ENCODE data around the gene INSC. TPM values are rescaled to one million over a fixed set of nuclear protein-coding genes. Genes with fewer than 3 reads are reported as not detected.

Gene INSC
- total RNA-seq, 2 donors from 2014 or later: 0.87 to 2.0 TPM

GRCh38 chr11:15091625-15092024 lies 23.1 kb upstream of the INSC start:
- no peaks in the 10 kb centered on the region for H3K9me3 ChIP-seq
- TF ChIP-seq POLR2A (IDR thresholded peaks at IDR 0.05): no peak
- TF ChIP-seq, protein P1, sequence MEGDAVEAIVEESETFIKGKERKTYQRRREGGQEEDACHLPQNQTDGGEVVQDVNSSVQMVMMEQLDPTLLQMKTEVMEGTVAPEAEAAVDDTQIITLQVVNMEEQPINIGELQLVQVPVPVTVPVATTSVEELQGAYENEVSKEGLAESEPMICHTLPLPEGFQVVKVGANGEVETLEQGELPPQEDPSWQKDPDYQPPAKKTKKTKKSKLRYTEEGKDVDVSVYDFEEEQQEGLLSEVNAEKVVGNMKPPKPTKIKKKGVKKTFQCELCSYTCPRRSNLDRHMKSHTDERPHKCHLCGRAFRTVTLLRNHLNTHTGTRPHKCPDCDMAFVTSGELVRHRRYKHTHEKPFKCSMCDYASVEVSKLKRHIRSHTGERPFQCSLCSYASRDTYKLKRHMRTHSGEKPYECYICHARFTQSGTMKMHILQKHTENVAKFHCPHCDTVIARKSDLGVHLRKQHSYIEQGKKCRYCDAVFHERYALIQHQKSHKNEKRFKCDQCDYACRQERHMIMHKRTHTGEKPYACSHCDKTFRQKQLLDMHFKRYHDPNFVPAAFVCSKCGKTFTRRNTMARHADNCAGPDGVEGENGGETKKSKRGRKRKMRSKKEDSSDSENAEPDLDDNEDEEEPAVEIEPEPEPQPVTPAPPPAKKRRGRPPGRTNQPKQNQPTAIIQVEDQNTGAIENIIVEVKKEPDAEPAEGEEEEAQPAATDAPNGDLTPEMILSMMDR (IDR thresholded peaks at IDR 0.05): no peak
- no peak for TF ChIP-seq POLR2AphosphoS5 (IDR thresholded peaks at IDR 0.05)
- no peak overlapping the region for H3K4me3 ChIP-seq
- WGBS: 100% methylated on average over 1 of the region's 1 CpG
- no peaks in the 10 kb centered on the region for H3K4me1 ChIP-seq (replicated peaks)
- H3K36me3 ChIP-seq: no peaks in the 10 kb centered on the region
- DNase-seq (ENCODE audit: low spot score): no peak
- intact Hi-C loops (cut with DNase I): no loop called here
- no peak overlapping the region for H3K27ac ChIP-seq
- no peaks in the 10 kb centered on the region for H3K27me3 ChIP-seq (replicated peaks; ENCODE audit: insufficient read depth)

- H3K9me3 ChIP-seq: no peaks in the 10 kb centered on the region
- intact Hi-C loops (cut with DNase I): no loop called here
- no peak for TF ChIP-seq POLR2AphosphoS5 (IDR thresholded peaks at IDR 0.05)
- WGBS: 92% methylated on average over 2 of the region's 2 CpGs
- H3K4me1 ChIP-seq (replicated peaks): no peaks in the 10 kb centered on the region
- no peaks in the 10 kb centered on the region for H3K36me3 ChIP-seq
- no peak for DNase-seq (ENCODE audit: low spot score)
- H3K27ac ChIP-seq: no peak overlapping the region
- H3K27me3 ChIP-seq (replicated peaks; ENCODE audit: insufficient read depth): no peaks in the 10 kb centered on the region
- H3K4me3 ChIP-seq: no peak overlapping the region
Observed at GRCh38 chr11:15093432-15093831, 21.3 kb upstream of the INSC start.

GRCh38 chr11:15095736-15096228 lies 18.9 kb upstream of the INSC start:
- no peaks in the 10 kb centered on the region for H3K27me3 ChIP-seq (replicated peaks; ENCODE audit: insufficient read depth)
- DNase-seq (ENCODE audit: low spot score): no peak
- no peak overlapping the region for H3K27ac ChIP-seq
- H3K36me3 ChIP-seq: no peaks in the 10 kb centered on the region
- no peak overlapping the region for H3K4me3 ChIP-seq
- no peaks in the 10 kb centered on the region for H3K9me3 ChIP-seq
- intact Hi-C loops (cut with DNase I): no loop called here
- no peak for TF ChIP-seq POLR2A (IDR thresholded peaks at IDR 0.05)
- TF ChIP-seq, protein P1 (IDR thresholded peaks at IDR 0.05): no peak
- TF ChIP-seq POLR2AphosphoS5 (IDR thresholded peaks at IDR 0.05): no peak
- 73% methylated on average over 2 of the region's 2 CpGs for WGBS
- no peaks in the 10 kb centered on the region for H3K4me1 ChIP-seq (replicated peaks)

- Histone ChIP-seq H3K9me3 (no peaks in the 10 kb centered on the region), H3K4me1 (replicated peaks) (no peaks in the 10 kb centered on the region), H3K27me3 (replicated peaks; ENCODE audit: insufficient read depth) (no peaks in the 10 kb centered on the region), H3K36me3 (no peaks in the 10 kb centered on the region), H3K27ac (no peak overlapping the region), H3K4me3 (no peak overlapping the region)
- 79% methylated on average over 3 of the region's 3 CpGs for WGBS
- TF ChIP-seq, protein P1 (IDR thresholded peaks at IDR 0.05): no peak
- TF ChIP-seq POLR2A (IDR thresholded peaks at IDR 0.05): no peak
- no peak for TF ChIP-seq POLR2AphosphoS5 (IDR thresholded peaks at IDR 0.05)
- intact Hi-C loops (cut with DNase I): no loop called here
- DNase-seq (ENCODE audit: low spot score): no peak
Observed at GRCh38 chr11:15097411-15097810, 17.3 kb upstream of the INSC start.

DNA sequence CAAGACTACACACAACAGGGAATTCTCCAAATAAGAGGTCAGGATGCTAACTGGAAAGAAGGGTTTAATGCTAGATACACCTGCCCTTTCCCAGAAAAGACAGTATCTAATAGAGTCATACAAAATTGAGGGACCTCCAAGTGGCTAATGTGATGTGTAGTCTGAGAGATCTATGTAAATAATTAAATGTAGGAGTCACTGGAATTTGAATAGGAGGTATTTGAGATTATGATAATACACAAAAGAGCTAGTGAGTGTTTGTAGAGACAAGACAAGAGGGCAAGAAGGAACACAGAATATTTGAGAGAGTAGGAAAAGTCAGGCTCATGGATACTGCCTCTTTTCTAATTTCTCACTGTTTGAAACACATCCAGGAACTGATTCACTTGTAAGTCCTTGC lies 15.5 kb upstream of the INSC start:
- DNase-seq (ENCODE audit: low spot score): no peak
- TF ChIP-seq, protein P1 (IDR thresholded peaks at IDR 0.05): no peak
- no peak for TF ChIP-seq POLR2A (IDR thresholded peaks at IDR 0.05)
- TF ChIP-seq POLR2AphosphoS5 (IDR thresholded peaks at IDR 0.05): no peak
- H3K4me1 ChIP-seq (replicated peaks): no peaks in the 10 kb centered on the region
- H3K27me3 ChIP-seq (replicated peaks; ENCODE audit: insufficient read depth): no peaks in the 10 kb centered on the region
- intact Hi-C loops (cut with DNase I): no loop called here
- no peaks in the 10 kb centered on the region for H3K36me3 ChIP-seq
- no peak overlapping the region for H3K4me3 ChIP-seq
- no peaks in the 10 kb centered on the region for H3K9me3 ChIP-seq
- H3K27ac ChIP-seq: no peak overlapping the region

All from prostate gland (tissue), 2 donors.